Measurements from ENCODE around the gene NUDT8.
"Not testable (repeated sequence)": the region's sequence is repeated elsewhere in the genome, so short reads cannot be mapped to it uniquely, and the experiment has no call there.

NUDT8 gene

DNA sequence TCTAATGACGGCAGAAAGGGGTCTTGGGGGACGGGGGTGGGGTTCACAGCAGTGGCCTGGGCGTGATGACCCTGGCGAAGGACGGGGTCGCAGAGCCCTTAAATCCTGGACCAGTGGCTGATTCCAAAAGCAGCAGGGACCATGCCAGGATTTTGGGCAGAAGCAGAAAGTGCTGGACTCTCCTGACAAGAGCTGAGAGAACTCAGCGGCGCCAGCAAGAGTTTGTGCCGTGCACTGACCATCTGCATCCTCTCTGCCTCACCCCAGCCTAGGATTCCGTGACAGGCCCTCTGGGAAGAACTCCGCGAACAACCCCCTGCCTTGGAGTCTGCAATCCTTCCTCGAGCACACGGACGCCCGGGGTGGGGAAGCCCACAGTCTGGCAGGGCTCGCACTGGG, 23.6 kb downstream of the NUDT8 start (continued):
- no peak for TF ChIP-seq ZFP3 (CRISPR knock-in tag; IDR thresholded peaks at IDR 0.05)
- TF ChIP-seq TCF4 (CRISPR knock-in tag; IDR thresholded peaks at IDR 0.05; ENCODE audit: borderline replicate concordance) = no peak
- TF ChIP-seq OSR1 (CRISPR knock-in tag; IDR thresholded peaks at IDR 0.05) = no peak
- TF ChIP-seq, protein P1, sequence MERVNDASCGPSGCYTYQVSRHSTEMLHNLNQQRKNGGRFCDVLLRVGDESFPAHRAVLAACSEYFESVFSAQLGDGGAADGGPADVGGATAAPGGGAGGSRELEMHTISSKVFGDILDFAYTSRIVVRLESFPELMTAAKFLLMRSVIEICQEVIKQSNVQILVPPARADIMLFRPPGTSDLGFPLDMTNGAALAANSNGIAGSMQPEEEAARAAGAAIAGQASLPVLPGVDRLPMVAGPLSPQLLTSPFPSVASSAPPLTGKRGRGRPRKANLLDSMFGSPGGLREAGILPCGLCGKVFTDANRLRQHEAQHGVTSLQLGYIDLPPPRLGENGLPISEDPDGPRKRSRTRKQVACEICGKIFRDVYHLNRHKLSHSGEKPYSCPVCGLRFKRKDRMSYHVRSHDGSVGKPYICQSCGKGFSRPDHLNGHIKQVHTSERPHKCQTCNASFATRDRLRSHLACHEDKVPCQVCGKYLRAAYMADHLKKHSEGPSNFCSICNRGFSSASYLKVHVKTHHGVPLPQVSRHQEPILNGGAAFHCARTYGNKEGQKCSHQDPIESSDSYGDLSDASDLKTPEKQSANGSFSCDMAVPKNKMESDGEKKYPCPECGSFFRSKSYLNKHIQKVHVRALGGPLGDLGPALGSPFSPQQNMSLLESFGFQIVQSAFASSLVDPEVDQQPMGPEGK (CRISPR knock-in tag; IDR thresholded peaks at IDR 0.05; ENCODE audit: borderline replicate concordance) = no peak
- no peak for TF ChIP-seq BACH2 (CRISPR knock-in tag; IDR thresholded peaks at IDR 0.05; ENCODE audit: borderline replicate concordance)

DNA sequence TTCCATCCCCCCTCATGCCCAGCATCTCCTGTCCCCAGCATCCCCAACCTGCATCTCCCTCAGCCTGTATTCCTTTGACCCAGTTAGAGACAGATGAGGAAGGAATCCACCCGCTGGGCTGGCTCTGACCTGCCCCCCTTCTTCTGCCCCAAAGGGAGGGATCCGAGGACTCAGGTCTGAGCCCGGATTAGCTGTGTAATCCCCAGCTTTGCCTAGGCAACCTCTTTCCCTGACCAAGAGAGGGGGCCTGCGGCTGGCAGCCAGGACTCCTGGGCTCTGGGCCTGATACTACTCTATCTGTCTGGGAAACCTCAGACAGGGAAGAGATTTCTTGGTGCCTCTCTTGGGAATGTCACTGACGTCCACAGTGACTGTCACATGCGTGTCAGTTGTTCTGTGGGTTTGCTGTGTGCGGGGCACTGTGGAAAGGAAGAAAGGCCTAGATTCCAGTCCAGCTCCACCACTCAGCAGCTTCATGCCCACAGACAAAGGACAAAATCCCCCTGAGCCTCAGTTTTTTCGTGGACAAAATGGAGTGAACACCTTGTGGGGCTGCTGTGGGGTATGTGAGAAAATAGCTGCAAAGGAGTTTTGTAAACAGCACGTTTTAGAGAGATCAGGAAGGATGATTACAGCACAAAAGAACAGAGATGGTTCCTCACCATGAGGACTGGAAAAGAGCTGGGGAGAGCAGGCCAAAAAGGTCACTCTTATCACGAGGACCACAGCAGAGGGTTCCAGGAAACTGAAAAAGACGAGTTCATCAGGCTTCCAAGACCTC, 24.3 kb downstream of the NUDT8 start:
- ATAC-seq = no peak
- no peak for TF ChIP-seq ARNTL (CRISPR knock-in tag; IDR thresholded peaks at IDR 0.05; ENCODE audit: borderline replicate concordance, low read depth)
- TF ChIP-seq ESRRG (CRISPR knock-in tag; IDR thresholded peaks at IDR 0.05) = no peak

DNA sequence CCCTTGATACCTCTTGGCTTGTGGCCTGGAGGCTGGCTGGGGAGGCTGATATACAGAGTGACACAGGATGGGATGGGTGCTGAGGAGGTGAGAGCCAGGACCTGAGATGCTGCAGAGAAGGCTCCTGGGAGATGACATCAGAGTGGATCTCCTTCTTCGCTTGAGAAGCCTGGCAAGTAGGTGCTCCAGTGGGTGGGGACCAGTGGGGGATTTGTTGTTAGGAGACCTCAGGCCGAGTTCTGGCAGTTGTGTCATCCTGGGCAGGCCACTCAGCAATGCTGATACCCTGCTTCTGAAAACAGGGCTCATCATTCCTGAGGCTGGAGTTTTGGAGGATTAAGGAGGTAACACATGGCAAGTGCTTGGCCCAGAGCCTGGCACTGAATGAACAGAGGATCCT, 24.9 kb downstream of the NUDT8 start:
- TF ChIP-seq ARNTL (CRISPR knock-in tag; IDR thresholded peaks at IDR 0.05; ENCODE audit: borderline replicate concordance, low read depth) (no peak), GLIS3 (CRISPR knock-in tag; IDR thresholded peaks at IDR 0.05) (no peak)
- TF ChIP-seq, protein P2, sequence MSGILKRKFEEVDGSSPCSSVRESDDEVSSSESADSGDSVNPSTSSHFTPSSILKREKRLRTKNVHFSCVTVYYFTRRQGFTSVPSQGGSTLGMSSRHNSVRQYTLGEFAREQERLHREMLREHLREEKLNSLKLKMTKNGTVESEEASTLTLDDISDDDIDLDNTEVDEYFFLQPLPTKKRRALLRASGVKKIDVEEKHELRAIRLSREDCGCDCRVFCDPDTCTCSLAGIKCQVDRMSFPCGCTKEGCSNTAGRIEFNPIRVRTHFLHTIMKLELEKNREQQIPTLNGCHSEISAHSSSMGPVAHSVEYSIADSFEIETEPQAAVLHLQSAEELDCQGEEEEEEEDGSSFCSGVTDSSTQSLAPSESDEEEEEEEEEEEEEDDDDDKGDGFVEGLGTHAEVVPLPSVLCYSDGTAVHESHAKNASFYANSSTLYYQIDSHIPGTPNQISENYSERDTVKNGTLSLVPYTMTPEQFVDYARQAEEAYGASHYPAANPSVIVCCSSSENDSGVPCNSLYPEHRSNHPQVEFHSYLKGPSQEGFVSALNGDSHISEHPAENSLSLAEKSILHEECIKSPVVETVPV (CRISPR knock-in tag; IDR thresholded peaks at IDR 0.05) = no peak

DNA sequence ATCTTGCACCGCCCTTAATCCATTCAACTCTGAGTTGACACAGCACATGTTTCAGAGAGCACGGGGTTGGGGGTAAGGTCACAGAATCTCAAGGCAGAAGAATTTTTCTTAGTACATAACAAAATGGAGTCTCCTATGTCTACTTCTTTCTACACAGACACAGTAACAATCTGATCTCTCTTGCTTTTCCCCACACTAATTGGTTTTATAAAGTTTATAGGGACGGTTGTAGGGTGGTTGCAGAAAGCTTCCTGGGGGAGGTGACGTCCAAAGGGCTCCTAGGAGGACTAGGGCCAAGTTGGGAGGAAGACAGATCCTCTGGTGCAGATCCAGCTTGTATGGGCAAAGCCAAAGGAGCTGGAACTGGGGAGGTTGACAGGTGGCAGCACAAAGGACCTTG, 25.6 kb downstream of the NUDT8 start:
- ATAC-seq = not testable (repeated sequence)

More for the DNA sequence above, 24.9 kb downstream of the NUDT8 start:
- ATAC-seq = no peak

DNA sequence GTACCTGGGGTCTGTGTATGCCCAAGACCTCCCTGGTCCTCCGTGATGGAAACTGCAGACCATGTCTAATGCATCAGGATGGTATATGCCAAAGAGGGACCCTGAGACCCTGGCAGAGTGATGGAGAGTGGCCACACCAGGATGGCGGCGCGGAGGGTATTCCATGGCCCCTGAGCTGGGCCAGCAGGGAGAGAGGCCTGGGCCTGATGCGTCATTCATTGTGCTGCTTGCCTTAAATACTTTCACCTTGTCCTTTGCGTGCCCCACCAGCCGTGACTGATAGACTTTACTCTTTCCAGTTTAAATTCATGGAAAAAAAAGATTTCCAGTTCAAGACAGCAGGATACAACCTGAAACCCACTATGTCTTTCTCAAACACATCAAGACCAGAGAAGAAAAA, 28.6 kb downstream of the NUDT8 start:
- no peak for ATAC-seq
- no peak for TF ChIP-seq TCF4 (CRISPR knock-in tag; IDR thresholded peaks at IDR 0.05; ENCODE audit: borderline replicate concordance)
- no peak for TF ChIP-seq RARB (CRISPR knock-in tag; IDR thresholded peaks at IDR 0.05)
- TF ChIP-seq ZNF8 (CRISPR knock-in tag; IDR thresholded peaks at IDR 0.05) = no peak
- no peak for TF ChIP-seq ZC3H10 (CRISPR knock-in tag; IDR thresholded peaks at IDR 0.05)

DNA sequence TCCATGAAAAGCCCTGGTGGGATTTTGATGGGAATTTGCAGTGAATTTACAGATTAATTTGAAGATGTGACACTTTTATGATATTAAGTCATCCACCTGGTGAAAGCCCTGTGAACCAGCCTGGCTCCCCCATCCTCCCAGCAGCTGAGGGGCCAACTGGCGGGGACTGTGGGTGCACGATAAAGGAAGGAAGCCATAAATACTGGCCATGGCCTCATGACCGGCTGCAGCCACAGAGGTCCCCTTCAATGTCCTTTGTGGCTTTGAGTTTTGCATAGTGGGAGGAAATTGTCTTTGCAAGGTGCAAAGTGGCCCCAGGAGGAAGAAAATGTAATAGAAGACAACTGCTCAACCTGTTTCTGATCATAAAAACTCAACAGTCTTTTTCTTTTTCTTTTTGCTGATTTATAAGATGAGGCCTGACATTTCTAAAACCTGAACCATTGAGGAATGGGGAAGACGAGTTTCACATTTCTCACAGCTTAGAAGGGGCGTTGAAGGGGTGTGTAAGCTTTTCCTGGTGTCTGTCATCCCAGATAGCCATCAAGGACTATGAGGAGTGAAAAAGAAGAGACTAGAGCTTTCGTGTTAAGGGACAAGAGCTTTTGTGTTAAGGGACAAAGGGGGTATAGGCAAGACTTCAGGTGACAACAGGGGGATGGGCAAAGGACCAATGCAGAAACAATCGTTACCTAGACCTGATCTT, 29.3 kb downstream of the NUDT8 start:
- no peak for ATAC-seq
- no peak for TF ChIP-seq ZFP3 (CRISPR knock-in tag; IDR thresholded peaks at IDR 0.05)
- TF ChIP-seq, protein P3, sequence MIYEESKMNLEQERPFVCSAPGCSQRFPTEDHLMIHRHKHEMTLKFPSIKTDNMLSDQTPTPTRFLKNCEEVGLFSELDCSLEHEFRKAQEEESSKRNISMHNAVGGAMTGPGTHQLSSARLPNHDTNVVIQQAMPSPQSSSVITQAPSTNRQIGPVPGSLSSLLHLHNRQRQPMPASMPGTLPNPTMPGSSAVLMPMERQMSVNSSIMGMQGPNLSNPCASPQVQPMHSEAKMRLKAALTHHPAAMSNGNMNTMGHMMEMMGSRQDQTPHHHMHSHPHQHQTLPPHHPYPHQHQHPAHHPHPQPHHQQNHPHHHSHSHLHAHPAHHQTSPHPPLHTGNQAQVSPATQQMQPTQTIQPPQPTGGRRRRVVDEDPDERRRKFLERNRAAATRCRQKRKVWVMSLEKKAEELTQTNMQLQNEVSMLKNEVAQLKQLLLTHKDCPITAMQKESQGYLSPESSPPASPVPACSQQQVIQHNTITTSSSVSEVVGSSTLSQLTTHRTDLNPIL (CRISPR knock-in tag; IDR thresholded peaks at IDR 0.05; ENCODE audit: low read depth) = no peak
- TF ChIP-seq ZNF8 (CRISPR knock-in tag; IDR thresholded peaks at IDR 0.05) = no peak
- TF ChIP-seq, protein P4, sequence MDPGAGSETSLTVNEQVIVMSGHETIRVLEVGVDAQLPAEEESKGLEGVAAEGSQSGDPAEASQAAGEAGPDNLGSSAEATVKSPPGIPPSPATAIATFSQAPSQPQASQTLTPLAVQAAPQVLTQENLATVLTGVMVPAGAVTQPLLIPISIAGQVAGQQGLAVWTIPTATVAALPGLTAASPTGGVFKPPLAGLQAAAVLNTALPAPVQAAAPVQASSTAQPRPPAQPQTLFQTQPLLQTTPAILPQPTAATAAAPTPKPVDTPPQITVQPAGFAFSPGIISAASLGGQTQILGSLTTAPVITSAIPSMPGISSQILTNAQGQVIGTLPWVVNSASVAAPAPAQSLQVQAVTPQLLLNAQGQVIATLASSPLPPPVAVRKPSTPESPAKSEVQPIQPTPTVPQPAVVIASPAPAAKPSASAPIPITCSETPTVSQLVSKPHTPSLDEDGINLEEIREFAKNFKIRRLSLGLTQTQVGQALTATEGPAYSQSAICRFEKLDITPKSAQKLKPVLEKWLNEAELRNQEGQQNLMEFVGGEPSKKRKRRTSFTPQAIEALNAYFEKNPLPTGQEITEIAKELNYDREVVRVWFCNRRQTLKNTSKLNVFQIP (CRISPR knock-in tag; IDR thresholded peaks at IDR 0.05; ENCODE audit: borderline replicate concordance, low read depth) = no peak
- no peak for TF ChIP-seq ISL1 (CRISPR knock-in tag; IDR thresholded peaks at IDR 0.05)
- TF ChIP-seq ZNF70 (CRISPR knock-in tag; IDR thresholded peaks at IDR 0.05) = no peak
- no peak for TF ChIP-seq TCF4 (CRISPR knock-in tag; IDR thresholded peaks at IDR 0.05; ENCODE audit: borderline replicate concordance)
- no peak for TF ChIP-seq CSDC2 (CRISPR knock-in tag; IDR thresholded peaks at IDR 0.05)
- TF ChIP-seq, protein P5, sequence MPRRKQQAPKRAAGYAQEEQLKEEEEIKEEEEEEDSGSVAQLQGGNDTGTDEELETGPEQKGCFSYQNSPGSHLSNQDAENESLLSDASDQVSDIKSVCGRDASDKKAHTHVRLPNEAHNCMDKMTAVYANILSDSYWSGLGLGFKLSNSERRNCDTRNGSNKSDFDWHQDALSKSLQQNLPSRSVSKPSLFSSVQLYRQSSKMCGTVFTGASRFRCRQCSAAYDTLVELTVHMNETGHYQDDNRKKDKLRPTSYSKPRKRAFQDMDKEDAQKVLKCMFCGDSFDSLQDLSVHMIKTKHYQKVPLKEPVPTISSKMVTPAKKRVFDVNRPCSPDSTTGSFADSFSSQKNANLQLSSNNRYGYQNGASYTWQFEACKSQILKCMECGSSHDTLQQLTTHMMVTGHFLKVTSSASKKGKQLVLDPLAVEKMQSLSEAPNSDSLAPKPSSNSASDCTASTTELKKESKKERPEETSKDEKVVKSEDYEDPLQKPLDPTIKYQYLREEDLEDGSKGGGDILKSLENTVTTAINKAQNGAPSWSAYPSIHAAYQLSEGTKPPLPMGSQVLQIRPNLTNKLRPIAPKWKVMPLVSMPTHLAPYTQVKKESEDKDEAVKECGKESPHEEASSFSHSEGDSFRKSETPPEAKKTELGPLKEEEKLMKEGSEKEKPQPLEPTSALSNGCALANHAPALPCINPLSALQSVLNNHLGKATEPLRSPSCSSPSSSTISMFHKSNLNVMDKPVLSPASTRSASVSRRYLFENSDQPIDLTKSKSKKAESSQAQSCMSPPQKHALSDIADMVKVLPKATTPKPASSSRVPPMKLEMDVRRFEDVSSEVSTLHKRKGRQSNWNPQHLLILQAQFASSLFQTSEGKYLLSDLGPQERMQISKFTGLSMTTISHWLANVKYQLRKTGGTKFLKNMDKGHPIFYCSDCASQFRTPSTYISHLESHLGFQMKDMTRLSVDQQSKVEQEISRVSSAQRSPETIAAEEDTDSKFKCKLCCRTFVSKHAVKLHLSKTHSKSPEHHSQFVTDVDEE (CRISPR knock-in tag; IDR thresholded peaks at IDR 0.05) = no peak
- no peak for TF ChIP-seq ZNF565 (CRISPR knock-in tag; conservative IDR thresholded peaks at IDR 0.05; ENCODE audit: low read depth)
- no peak for TF ChIP-seq ESRRG (CRISPR knock-in tag; IDR thresholded peaks at IDR 0.05)
- TF ChIP-seq, protein P2 (CRISPR knock-in tag; IDR thresholded peaks at IDR 0.05) = no peak
- TF ChIP-seq BACH2 (CRISPR knock-in tag; IDR thresholded peaks at IDR 0.05; ENCODE audit: borderline replicate concordance) = no peak
- no peak for TF ChIP-seq PPARA (CRISPR knock-in tag; IDR thresholded peaks at IDR 0.05; ENCODE audit: borderline replicate concordance)
- no peak for TF ChIP-seq TOX (CRISPR knock-in tag; IDR thresholded peaks at IDR 0.05; ENCODE audit: borderline replicate concordance)

Measured in SK-N-SH treated with all-trans-retinoic acid at 6 μM for 48 hours (cell line).